ENCODE results near the gene OSBPL9. TPM values are rescaled to one million over a fixed set of nuclear protein-coding genes. Genes with fewer than 3 reads are reported as not detected.

The OSBPL9 gene
- total RNA-seq, 1 experiment from 2014 or later: 62.4 TPM

- POLR2A ChIA-PET (ENCODE audit: low non-redundant PET): no interaction called here
- no TSS peak for BruUV-seq (replicated peaks)
- TF ChIP-seq EZH2 (IDR thresholded peaks at IDR 0.05; ENCODE audit: borderline replicate concordance, low read depth, low read length, poor library complexity, severe bottlenecking) (no peak), CTCF (conservative IDR thresholded peaks at IDR 0.05; ENCODE audit: low read depth, low read length) (no peak)
These were observed 6.6 kb downstream of the OSBPL9 start for GRCh38 chr1:51623450-51623849.

GRCh38 chr1:51624855-51625254 lies 8.0 kb downstream of the OSBPL9 start:
- Histone ChIP-seq H3K27ac (ENCODE audit: low read depth, low read length, poor library complexity, severe bottlenecking) (no peak overlapping the region), H3K27me3 (replicated peaks; ENCODE audit: insufficient read depth, low read depth, low read length, poor library complexity) (no peaks in the 10 kb centered on the region), H3K4me1 (ENCODE audit: insufficient read depth, low read length, poor library complexity, severe bottlenecking) (peaks cover 23% of the 10 kb centered on the region), H3K9me3 (ENCODE audit: low read depth, low read length, poor library complexity, severe bottlenecking) (no peaks in the 10 kb centered on the region), H3K36me3 (ENCODE audit: insufficient read depth, low read length, poor library complexity, severe bottlenecking) (no peaks in the 10 kb centered on the region), H3K4me3 (ENCODE audit: low read depth, low read length, poor library complexity, severe bottlenecking) (no peak overlapping the region)
- ChIA-PET CTCF (no interaction called here), POLR2A (ENCODE audit: low non-redundant PET) (no interaction called here)
- intact Hi-C loops (cut with micrococcal nuclease; ENCODE audit: unreplicated experiment): no loop called here
- DNase-seq (ENCODE audit: low spot score): no peak
- BruUV-seq (replicated peaks): no TSS peak
- TF ChIP-seq CTCF (conservative IDR thresholded peaks at IDR 0.05; ENCODE audit: low read depth, low read length) (no peak), EZH2 (IDR thresholded peaks at IDR 0.05; ENCODE audit: borderline replicate concordance, low read depth, low read length, poor library complexity, severe bottlenecking) (no peak)

More at GRCh38 chr1:51623450-51623849, 6.6 kb downstream of the OSBPL9 start:
- DNase-seq (ENCODE audit: low spot score): no peak
- no peak overlapping the region for H3K27ac ChIP-seq (ENCODE audit: low read depth, low read length, poor library complexity, severe bottlenecking)
- CTCF ChIA-PET: no interaction called here
- no peaks in the 10 kb centered on the region for H3K9me3 ChIP-seq (ENCODE audit: low read depth, low read length, poor library complexity, severe bottlenecking)
- no peaks in the 10 kb centered on the region for H3K36me3 ChIP-seq (ENCODE audit: insufficient read depth, low read length, poor library complexity, severe bottlenecking)
- intact Hi-C loops (cut with micrococcal nuclease; ENCODE audit: unreplicated experiment): no loop called here
- H3K4me1 ChIP-seq (ENCODE audit: insufficient read depth, low read length, poor library complexity, severe bottlenecking): peaks cover 34% of the 10 kb centered on the region
- H3K4me3 ChIP-seq (ENCODE audit: low read depth, low read length, poor library complexity, severe bottlenecking): no peak overlapping the region
- no peaks in the 10 kb centered on the region for H3K27me3 ChIP-seq (replicated peaks; ENCODE audit: insufficient read depth, low read depth, low read length, poor library complexity)

GRCh38 chr1:51627672-51628071 lies 10.8 kb downstream of the OSBPL9 start:
- intact Hi-C loops (cut with micrococcal nuclease; ENCODE audit: unreplicated experiment): loop anchor here (1.0 kb wide), 1 partner anchor 142 kb away; no protein-coding TSS in a partner anchor
- H3K36me3 ChIP-seq (ENCODE audit: insufficient read depth, low read length, poor library complexity, severe bottlenecking): no peaks in the 10 kb centered on the region
- H3K4me3 ChIP-seq (ENCODE audit: low read depth, low read length, poor library complexity, severe bottlenecking): no peak overlapping the region
- H3K4me1 ChIP-seq (ENCODE audit: insufficient read depth, low read length, poor library complexity, severe bottlenecking): peaks cover 12% of the 10 kb centered on the region
- no TSS peak for BruUV-seq (replicated peaks)
- CTCF ChIA-PET: interaction anchor here (0.7 to 2.8 kb wide), 2 partner anchors 97 to 141 kb away, joined by 4 to 28 read pairs; no protein-coding TSS in a partner anchor
- TF ChIP-seq EZH2 (IDR thresholded peaks at IDR 0.05; ENCODE audit: borderline replicate concordance, low read depth, low read length, poor library complexity, severe bottlenecking) (no peak), CTCF (conservative IDR thresholded peaks at IDR 0.05; ENCODE audit: low read depth, low read length) (peak; percentile 72)
- H3K27ac ChIP-seq (ENCODE audit: low read depth, low read length, poor library complexity, severe bottlenecking): no peak overlapping the region
- no peaks in the 10 kb centered on the region for H3K9me3 ChIP-seq (ENCODE audit: low read depth, low read length, poor library complexity, severe bottlenecking)
- no peaks in the 10 kb centered on the region for H3K27me3 ChIP-seq (replicated peaks; ENCODE audit: insufficient read depth, low read depth, low read length, poor library complexity)
- DNase-seq (ENCODE audit: low spot score): peak; percentile 79
- POLR2A ChIA-PET (ENCODE audit: low non-redundant PET): no interaction called here

Measured in A673 (cell line).